Ishikawa (cell line): ENCODE measurements around the gene TBC1D16.

Experiments
- CEBPB ChIP-seq: IDR thresholded peaks from 2 replicates; pipeline ENCODE4 v1.6.1; 2012
- CREB1 ChIP-seq: IDR thresholded peaks from 2 replicates; pipeline ENCODE4 v1.6.1; 2012; ENCODE audit warnings: low read depth
- EGR1 ChIP-seq: IDR thresholded peaks from 2 replicates; pipeline ENCODE4 v1.6.1; 2012
- EP300 ChIP-seq: IDR thresholded peaks from 2 replicates; pipeline ENCODE4 v1.6.1; 2012; ENCODE audit warnings: borderline replicate concordance
- FOXM1 ChIP-seq: IDR thresholded peaks from 2 replicates; pipeline ENCODE4 v1.6.1; 2012; ENCODE audit warnings: low read depth, borderline replicate concordance
- NFIC ChIP-seq: IDR thresholded peaks from 2 replicates; pipeline ENCODE4 v1.6.1; 2012
- RAD21 ChIP-seq: IDR thresholded peaks from 2 replicates; pipeline ENCODE4 v1.6.1; 2012; ENCODE audit warnings: low read depth
- REST ChIP-seq: IDR thresholded peaks from 2 replicates; pipeline ENCODE4 v1.6.1; 2012; ENCODE audit warnings: low read depth, mild to moderate bottlenecking
- TAF1 ChIP-seq: IDR thresholded peaks from 2 replicates; pipeline ENCODE4 v1.6.1; 2012; ENCODE audit warnings: low read depth, mild to moderate bottlenecking
- TCF12 ChIP-seq: IDR thresholded peaks from 2 replicates; pipeline ENCODE4 v1.6.1; 2012; ENCODE audit warnings: low read depth
- TEAD4 ChIP-seq: IDR thresholded peaks from 2 replicates; pipeline ENCODE4 v1.6.1; 2012
- USF1 ChIP-seq: IDR thresholded peaks from 2 replicates; pipeline ENCODE4 v1.6.1; 2012
- YY1 ChIP-seq: IDR thresholded peaks from 2 replicates; pipeline ENCODE4 v1.6.1; 2012; ENCODE audit warnings: low read depth
- ZBTB7A ChIP-seq: IDR thresholded peaks from 2 replicates; pipeline ENCODE4 v1.6.1; 2012; ENCODE audit warnings: low read depth

DNA sequence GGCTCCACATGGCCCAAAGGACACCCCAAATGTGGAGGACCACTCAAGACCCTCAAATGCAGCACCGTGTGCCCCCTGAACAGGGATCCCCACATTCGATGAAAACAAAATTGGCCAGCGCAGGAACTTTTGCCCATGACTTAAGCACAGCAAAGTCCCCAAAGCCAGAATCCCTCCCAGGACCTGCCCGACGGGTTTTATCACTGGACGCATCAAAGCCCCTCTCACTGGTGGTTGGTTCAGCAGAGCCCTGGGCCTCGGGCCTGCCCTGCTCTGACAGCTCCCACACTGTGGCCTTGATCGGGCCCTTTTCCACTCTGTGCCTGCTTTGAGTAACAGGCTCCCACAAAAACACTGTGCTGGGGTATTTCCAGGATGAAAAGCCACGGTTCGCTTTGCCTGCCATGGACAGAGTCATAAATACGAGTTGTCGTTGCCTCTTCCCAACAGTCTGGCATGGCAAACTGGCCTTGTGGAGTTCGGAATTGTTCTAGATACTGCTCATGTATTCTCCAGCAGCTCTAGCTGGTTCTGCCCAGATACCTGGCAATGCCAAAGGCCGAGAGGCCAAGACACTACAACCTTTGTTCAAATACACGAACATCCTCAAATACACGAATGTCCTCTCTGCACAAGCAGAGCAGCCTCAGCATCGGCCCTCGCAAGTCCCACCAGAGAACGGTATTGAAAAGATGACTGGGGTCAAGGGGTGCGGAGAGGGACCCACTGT lies 46.4 kb downstream of the TBC1D16 start:
- TF ChIP-seq USF1 (no peak), CEBPB (no peak), YY1 (no peak), EGR1 (no peak), NFIC (no peak), CREB1 (no peak), EP300 (no peak), TAF1 (no peak), RAD21 (no peak), TEAD4 (no peak), REST (no peak), ZBTB7A (no peak), FOXM1 (no peak), TCF12 (no peak)
